SIG-M5 treated with dmso at 0.1 percent for 504 hours (cell line): Measurements from ENCODE around the gene UCHL1.
"Not testable (repeated sequence)": the region's sequence is repeated elsewhere in the genome, so short reads cannot be mapped to it uniquely, and the experiment has no call there.

Experiments
- DNase-seq: peaks from one replicate; lab custom pipeline; 2025; ENCODE audit not compliant: unreplicated experiment; lab: John Stamatoyannopoulos, UW

The UCHL1 gene

DNA sequence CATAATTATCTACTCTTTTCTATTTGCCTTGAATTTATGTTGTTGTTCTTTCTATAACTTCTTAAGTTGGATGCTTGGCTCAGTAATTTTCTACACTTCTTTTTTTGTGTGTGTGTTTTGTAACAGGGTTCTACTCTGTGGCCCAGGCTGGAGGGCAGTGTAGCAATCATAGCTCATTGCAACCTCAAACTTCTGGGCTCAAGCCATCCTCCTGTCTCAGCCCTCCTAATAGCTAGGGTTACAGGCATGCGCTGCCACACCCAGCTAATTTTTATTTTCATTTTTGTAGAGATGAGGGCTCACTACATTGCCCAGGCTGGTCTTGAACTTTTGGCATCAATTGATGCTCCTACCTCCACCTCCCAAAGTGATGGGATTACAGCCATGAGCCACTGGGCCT lies 20.7 kb upstream of the UCHL1 start:
- DNase-seq = no peak

DNA sequence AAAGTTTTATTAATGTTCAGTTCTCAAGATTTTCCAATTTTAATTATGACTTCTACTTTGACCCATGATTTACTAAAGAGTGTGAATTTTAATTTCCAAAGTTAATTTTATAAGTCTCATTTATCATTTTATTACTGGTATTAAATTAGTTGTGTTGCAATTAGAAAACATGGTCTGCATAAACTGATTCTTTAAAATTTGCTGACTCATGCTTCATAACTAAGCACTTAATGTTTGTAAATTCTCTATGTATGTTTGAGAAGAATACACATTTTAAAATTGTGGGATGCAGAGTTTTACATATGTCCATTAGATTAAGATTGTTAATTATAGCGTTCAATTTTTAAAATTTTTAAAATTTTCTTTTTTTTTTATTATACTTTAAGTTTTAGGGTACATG lies 20.2 kb upstream of the UCHL1 start:
- DNase-seq = no peak

GRCh38 chr4:41241919-41242318 lies 14.8 kb upstream of the UCHL1 start:
- no peak for DNase-seq

GRCh38 chr4:41245983-41246382 lies 10.7 kb upstream of the UCHL1 start:
- no peak for DNase-seq

DNA sequence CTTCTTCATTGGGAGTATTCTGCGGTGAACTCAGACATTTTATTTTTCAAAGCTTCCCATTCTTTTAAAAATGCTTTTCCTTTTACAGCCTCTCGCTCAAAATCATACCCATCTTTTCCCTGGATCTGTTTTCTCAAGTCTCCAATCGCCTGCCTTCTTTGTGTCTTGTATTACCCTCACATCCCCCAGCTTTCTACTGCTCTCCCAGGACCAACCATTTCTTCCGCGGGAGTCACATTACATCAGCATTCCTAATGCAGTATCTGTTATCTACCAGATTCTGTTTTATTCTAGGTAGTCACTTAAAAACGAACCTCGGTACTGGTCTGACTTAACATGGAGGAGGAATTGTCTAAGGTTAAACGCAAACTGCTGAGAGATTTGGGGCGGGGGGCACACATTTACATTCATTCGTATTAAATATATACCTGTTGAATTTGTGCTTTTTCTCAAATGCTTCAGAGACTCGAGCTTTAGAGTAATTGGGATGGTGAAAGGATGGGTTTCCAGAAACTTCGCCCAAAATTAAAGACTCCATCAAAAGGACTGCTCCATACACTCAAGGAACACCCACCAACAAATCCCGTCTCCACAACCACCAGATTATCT lies 493 bp upstream of the UCHL1 start:
- DNase-seq = no peak

DNA sequence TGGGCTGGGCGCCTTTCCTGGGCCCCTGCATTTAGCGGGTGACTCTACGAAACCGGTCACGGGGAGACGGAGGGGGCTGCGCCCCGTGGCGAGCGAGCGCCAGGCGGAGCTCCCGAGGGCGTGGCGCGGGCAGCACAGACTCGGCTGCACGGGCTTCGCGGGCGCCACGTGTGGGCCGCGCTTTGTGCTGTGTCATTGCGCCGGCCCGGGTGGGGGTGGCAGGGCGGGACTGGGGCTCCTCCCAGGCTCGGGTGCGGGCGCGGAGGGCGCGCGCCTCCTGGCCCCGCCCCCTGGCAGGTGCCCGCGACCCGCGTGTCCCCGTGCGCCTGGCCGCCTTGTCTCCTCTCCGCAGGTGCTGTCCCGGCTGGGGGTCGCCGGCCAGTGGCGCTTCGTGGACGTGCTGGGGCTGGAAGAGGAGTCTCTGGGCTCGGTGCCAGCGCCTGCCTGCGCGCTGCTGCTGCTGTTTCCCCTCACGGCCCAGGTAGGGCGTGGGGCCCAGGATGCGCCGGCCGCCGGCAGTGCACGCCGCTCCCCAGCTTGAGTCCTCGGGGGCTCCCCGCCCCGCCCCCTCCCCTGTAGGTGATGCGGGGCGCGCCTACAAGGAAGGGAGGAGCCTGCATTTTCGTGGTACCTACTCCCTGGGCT lies 651 bp downstream of the UCHL1 start:
- DNase-seq = no peak

DNA sequence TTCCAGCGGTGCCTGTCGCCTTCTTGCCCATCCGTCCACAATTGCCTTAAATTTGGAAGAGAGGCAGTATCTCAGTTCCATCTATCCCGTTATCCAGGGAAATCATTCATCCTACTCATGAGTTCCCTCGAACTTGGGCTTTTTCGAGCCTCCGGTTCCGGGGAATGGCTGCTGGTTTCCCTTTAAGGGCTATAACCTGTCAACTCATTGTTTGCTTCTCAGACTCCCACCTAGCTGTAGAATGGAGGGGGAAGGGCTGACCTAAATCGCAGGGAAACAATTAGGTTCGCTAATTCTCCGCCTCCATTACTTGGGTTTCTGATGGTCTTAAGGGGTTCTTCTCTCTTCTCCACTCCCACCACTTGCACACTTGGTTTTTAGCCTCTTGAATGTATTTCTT lies 1.2 kb downstream of the UCHL1 start:
- DNase-seq = no peak

- peak; percentile 59 for DNase-seq
Observed at GRCh38 chr4:41258783-41259182, 2.1 kb downstream of the UCHL1 start.

DNA sequence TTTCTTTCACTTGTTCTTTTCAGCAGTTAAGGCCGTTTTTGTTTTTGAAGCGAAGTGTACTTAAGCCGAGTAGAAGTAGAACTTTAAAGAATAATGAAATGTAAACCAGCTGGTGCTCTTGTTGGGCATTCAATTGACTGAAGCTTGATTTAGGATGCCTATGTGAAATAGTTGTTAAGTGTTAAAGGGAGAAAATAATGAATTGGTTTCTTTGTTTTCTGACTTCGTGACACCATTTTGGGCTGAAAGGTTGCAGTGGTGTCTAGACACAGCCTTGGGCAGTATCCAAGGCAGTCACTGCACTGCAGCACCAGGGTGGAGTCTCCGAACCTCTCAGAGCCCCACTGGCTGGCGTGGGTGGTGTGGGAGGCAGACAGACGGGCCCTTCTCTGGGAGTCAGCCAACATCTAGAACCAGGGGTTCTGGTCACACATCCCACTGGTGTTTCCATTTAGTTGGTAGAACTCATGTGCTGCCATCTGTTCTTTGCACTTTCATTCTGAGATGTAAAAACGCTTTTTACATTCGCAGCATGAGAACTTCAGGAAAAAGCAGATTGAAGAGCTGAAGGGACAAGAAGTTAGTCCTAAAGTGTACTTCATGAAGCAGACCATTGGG lies 3.5 kb downstream of the UCHL1 start:
- DNase-seq = no peak

GRCh38 chr4:41262198-41262597 lies 5.5 kb downstream of the UCHL1 start:
- DNase-seq = no peak

DNA sequence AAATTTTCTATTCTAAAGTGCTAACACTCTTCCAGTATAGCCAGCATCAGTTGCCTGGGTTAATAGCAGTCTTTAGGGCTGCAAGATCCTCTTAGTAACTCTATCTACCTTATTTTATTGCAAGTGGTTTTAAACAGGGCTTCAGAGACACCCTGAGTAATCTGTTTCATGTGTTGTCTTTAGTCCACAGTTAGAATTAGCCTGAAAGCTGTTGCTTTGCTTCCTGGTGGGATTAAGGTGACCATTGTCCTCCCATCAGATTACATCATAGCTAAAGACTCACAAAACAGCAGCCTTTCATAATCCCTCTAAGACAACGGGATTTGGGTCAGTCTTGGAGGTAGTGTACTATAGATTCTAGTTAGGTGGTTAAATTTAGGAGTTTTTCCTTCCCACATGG lies 7.5 kb downstream of the UCHL1 start:
- no peak for DNase-seq

- DNase-seq = no peak
Observed at GRCh38 chr4:41267997-41268396, 11.3 kb downstream of the UCHL1 start.

GRCh38 chr4:41268721-41269517 lies 12.2 kb downstream of the UCHL1 start:
- no peak for DNase-seq

- no peak for DNase-seq
Observed at GRCh38 chr4:41269682-41270081, 13.0 kb downstream of the UCHL1 start.

DNA sequence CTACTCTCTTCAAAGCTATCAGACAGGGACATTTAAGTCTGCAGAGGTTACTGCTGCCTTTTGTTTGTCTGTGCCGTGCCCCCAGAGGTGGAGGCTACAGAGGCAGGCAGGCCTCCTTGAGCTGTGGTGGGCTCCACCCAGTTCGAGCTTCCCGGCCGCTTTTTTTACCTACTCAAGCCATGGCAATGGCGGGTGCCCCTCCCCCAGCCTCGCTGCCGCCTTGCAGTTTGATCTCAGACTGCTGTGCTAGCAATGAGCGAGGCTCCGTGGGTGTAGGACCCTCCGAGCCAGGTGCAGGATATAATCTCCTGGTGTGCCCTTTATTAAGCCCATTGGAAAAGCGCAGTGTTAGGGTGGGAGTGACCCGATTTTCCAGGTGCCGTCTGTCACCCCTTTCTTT lies 19.2 kb downstream of the UCHL1 start:
- not testable (repeated sequence) for DNase-seq

DNA sequence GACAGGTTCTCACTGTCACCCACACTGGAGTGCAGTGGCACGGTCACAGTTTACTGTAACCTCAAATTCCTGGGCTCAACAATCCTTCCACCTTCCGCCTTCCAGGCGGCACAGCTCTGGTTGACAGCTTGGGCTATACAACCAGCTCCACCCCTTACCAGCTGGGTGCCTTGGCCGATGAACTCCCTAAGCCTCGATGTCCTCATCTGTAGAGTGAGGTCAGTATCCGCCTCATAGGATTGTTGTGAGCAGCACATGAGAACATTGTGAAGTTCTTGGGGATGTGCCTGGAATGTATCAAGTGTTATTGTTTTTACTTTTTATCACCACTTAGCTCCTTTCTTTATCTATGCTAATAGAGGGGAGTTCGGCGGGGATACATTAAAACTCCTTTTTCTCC lies 23.3 kb downstream of the UCHL1 start:
- DNase-seq = no peak

DNA sequence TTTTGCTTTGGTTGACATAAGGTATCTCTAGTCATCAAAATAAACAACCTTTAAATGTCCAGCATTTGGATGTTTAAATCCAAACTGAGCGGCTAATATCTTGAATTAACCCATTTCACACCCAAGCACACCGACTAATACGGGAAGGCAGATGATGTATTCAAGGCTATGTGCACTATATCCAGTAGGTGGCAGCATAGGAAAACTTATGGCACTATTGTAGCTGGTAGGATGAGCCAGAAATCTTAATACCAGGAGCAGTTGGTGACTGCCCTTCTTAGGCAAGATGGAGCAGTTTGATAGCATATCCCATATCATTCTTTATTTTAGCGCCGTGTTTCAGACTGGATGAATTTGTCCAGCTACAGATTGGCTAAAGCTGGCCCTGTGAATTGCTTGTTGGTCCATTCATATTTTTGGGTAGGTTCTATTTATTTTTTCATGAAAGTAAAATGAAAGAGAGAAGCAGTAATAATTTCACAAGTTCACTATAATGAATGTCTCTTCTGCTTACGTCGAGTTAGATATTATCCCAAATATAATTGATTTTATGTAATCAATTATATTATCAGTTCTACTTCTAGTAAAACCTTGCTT lies 24.4 kb downstream of the UCHL1 start:
- peak; percentile 76 for DNase-seq

GRCh38 chr4:41282366-41282765 lies 25.6 kb downstream of the UCHL1 start:
- no peak for DNase-seq

GRCh38 chr4:41285202-41285863 lies 28.6 kb downstream of the UCHL1 start:
- DNase-seq = no peak

DNA sequence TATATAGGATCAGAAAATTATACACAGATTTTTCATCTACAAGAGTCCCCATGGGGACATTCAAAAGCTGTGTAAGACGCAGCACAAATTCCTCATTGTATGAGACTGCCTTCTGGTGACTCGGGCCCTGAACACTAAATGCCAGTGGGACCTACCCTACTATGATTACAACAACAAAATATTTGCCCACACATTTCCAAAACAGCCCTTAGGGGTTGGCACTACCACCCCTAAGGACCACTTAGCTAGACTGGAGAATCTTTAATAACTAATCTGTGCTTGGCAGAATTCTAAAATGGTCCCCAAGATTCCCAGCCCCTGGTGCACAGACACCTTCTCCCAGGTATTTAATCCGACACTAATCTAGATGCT lies 29.1 kb downstream of the UCHL1 start:
- no peak for DNase-seq

DNA sequence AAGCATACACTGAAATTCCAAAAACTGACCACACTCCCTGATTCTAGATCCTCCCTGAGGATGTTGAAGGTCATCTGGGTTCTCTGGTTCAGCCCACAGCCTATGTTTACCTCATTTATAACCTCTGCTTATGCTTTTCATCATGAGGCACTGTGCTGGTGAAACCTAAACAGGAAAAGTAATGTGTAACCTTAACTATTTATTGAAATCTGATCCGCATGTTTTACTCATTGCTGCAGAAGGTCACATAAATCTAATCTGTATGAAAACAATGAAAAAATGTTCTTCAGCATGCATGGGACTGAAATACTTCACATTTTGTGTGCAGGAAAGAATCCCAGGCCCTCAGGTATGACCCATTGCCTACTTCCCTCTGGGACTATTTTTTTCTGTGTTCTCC lies 30.3 kb downstream of the UCHL1 start:
- no peak for DNase-seq
